Osteocyte (in vitro differentiated cells): ENCODE measurements around the gene SNX11. TPM values are rescaled to one million over a fixed set of nuclear protein-coding genes. Genes with fewer than 3 reads are reported as not detected.

Experiments
- DNase-seq: peaks from one replicate; pipeline ENCODE4 v3.0.0; 2021; ENCODE audit warnings: mixed read lengths; ENCODE audit not compliant: unreplicated experiment; ENCODE audit errors: extremely low spot score
- H3K27ac Mint-ChIP-seq: one replicate; pipeline ENCODE4 v1.8.0; 2021; ENCODE audit warnings: mild to moderate bottlenecking, mixed read lengths; ENCODE audit not compliant: unreplicated experiment
- H3K27me3 Mint-ChIP-seq: one replicate; pipeline ENCODE4 v1.8.0; 2021; ENCODE audit warnings: mixed read lengths; ENCODE audit not compliant: unreplicated experiment
- H3K36me3 Mint-ChIP-seq: one replicate; pipeline ENCODE4 v1.8.0; 2021; ENCODE audit warnings: mixed read lengths; ENCODE audit not compliant: unreplicated experiment
- H3K4me1 Mint-ChIP-seq: one replicate; pipeline ENCODE4 v1.8.0; 2021; ENCODE audit warnings: mixed read lengths; ENCODE audit not compliant: unreplicated experiment
- H3K4me3 Mint-ChIP-seq: one replicate; pipeline ENCODE4 v1.8.0; 2021; ENCODE audit warnings: mild to moderate bottlenecking, moderate library complexity, mixed read lengths; ENCODE audit not compliant: unreplicated experiment
- H3K9me3 Mint-ChIP-seq: one replicate; pipeline ENCODE4 v1.8.0; 2021; ENCODE audit warnings: mixed read lengths; ENCODE audit not compliant: unreplicated experiment
- long read RNA-seq: library from polyadenylated mRNA; unstranded; transcript quantifications from one replicate; pipeline ENCODE4 v2.0.0, GENCODE V29; 2021
- total RNA-seq: library from RNA; stranded (reverse); gene quantifications from 2 replicates; pipeline ENCODE4 v1.2.1, GENCODE V29; 2021
- TF ChIP-seq, protein P1 (sequence below): fragments of 200-600 bp; sonication (generic); IDR thresholded peaks from 2 replicates; pipeline ENCODE4 v1.5.0; 2021; ENCODE audit warnings: antibody characterized with exemption, mild to moderate bottlenecking, moderate library complexity

The SNX11 gene, protein sequence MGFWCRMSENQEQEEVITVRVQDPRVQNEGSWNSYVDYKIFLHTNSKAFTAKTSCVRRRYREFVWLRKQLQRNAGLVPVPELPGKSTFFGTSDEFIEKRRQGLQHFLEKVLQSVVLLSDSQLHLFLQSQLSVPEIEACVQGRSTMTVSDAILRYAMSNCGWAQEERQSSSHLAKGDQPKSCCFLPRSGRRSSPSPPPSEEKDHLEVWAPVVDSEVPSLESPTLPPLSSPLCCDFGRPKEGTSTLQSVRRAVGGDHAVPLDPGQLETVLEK
- 16.2 and 18.3 TPM in 2 replicates for total RNA-seq
- long read RNA-seq, transcript SNX11-201 (7 exons, 2,315 nt) = major isoform, 76 of 131 reads
- long read RNA-seq, transcript SNX11-202 (8 exons, 2,733 nt) = minor isoform, 9 of 131 reads
- long read RNA-seq, transcript SNX11-210 (7 exons, 1,282 nt) = minor isoform, 13 of 131 reads
- long read RNA-seq, partial matches to known transcripts = 8 of 131 reads
- long read RNA-seq, other reads (novel, unspliced or antisense) = 22 of 131 reads

DNA sequence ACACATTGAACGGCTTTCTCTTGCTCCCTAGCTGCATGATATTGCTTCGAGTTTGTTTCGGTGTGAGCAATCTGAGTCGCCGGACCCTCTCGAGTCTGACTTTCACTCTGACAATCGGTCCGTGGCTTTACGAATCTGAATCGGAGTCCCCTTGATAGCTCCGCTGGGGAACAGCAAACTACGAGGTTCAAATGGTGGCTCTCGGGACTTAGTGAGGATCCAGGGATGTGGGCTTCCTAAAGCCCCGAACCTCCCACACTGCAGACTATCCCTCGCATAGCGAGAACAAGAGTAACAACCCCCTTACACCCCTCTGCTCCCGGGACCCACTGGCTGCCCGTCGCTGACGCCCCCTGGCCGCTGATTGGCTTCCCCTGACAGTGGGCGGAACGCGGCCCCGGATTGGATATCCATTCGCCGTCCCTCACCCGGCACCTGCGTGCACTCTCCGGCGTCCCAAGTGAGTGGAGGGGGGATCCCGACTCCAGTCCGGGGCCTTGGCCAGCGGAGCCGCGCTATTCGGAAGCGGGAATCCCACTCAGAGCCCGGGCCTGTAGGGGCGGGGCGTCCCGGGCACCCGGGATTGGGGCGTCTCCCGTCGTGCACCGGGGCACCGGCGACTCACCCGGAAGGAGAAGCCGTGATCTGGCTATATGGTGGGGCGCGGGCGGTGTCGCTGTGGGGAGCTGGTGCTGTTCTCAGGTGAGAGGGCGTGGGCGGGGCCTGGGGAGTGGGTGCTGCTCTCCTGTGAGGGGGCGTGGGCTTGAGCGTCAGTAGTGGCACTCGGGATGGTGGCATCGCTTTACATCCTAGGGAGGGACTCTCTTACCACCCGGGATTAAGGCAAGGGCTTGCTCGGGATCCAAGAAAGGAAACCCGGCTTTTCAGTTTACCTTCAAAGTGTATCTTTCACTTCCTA, at the start of gene SNX11:
Gene SNX11, plus strand, starts transcription at position 630 of the 919 bp plus-strand sequence. CDS start 4,278 bp downstream, outside the sequence.
- Mint-ChIP-seq H3K27me3 (no peaks in the 10 kb centered on the region), H3K4me3 (peak within 1 kb of the TSS; percentile 96), H3K27ac (peak within 1 kb of the TSS; percentile 88), H3K9me3 (no peaks in the 10 kb centered on the region), H3K36me3 (peaks cover 3% of the 10 kb centered on the region), H3K4me1 (peaks cover 22% of the 10 kb centered on the region)
- peak; percentile 94 for DNase-seq
- TF ChIP-seq, protein P1, sequence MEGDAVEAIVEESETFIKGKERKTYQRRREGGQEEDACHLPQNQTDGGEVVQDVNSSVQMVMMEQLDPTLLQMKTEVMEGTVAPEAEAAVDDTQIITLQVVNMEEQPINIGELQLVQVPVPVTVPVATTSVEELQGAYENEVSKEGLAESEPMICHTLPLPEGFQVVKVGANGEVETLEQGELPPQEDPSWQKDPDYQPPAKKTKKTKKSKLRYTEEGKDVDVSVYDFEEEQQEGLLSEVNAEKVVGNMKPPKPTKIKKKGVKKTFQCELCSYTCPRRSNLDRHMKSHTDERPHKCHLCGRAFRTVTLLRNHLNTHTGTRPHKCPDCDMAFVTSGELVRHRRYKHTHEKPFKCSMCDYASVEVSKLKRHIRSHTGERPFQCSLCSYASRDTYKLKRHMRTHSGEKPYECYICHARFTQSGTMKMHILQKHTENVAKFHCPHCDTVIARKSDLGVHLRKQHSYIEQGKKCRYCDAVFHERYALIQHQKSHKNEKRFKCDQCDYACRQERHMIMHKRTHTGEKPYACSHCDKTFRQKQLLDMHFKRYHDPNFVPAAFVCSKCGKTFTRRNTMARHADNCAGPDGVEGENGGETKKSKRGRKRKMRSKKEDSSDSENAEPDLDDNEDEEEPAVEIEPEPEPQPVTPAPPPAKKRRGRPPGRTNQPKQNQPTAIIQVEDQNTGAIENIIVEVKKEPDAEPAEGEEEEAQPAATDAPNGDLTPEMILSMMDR = no peak

DNA sequence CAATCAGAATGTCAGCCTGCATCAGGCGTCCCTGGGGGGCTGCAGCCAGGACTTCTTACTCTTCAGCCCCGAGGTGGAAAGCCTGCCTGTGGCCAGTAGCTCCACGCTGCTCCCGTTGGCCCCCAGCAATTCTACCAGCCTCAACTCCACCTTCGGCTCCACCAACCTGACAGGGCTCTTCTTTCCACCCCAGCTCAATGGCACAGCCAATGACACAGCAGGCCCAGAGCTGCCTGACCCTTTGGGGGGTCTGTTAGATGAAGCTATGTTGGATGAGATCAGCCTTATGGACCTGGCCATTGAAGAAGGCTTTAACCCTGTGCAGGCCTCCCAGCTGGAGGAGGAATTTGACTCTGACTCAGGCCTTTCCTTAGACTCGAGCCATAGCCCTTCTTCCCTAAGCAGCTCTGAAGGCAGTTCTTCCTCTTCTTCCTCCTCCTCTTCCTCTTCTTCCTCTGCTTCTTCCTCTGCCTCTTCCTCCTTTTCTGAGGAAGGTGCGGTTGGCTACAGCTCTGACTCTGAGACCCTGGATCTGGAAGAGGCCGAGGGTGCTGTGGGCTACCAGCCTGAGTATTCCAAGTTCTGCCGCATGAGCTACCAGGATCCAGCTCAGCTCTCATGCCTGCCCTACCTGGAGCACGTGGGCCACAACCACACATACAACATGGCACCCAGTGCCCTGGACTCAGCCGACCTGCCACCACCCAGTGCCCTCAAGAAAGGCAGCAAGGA, 49.0 kb upstream of the SNX11 start:
- no peak for DNase-seq
- H3K36me3 Mint-ChIP-seq = peaks cover 52% of the 10 kb centered on the region
- H3K27ac Mint-ChIP-seq = peak overlapping the region; percentile 80
- H3K9me3 Mint-ChIP-seq = no peaks in the 10 kb centered on the region
- TF ChIP-seq, protein P1 = no peak
- no peak overlapping the region for H3K4me3 Mint-ChIP-seq
- peaks cover 38% of the 10 kb centered on the region for H3K4me1 Mint-ChIP-seq
- no peaks in the 10 kb centered on the region for H3K27me3 Mint-ChIP-seq

DNA sequence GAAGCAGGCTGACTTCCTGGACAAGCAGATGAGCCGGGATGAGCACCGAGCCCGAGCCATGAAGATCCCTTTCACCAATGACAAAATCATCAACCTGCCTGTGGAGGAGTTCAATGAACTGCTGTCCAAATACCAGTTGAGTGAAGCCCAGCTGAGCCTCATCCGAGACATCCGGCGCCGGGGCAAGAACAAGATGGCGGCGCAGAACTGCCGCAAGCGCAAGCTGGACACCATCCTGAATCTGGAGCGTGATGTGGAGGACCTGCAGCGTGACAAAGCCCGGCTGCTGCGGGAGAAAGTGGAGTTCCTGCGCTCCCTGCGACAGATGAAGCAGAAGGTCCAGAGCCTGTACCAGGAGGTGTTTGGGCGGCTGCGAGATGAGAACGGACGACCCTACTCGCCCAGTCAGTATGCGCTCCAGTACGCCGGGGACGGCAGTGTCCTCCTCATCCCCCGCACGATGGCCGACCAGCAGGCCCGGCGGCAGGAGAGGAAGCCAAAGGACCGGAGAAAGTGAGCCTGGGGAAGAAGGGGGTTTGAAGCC, 48.4 kb upstream of the SNX11 start:
- Mint-ChIP-seq H3K4me3 (no peak overlapping the region), H3K4me1 (peaks cover 31% of the 10 kb centered on the region), H3K36me3 (peaks cover 54% of the 10 kb centered on the region), H3K9me3 (no peaks in the 10 kb centered on the region), H3K27ac (peak overlapping the region; percentile 80), H3K27me3 (no peaks in the 10 kb centered on the region)
- TF ChIP-seq, protein P1 = no peak
- no peak for DNase-seq

DNA sequence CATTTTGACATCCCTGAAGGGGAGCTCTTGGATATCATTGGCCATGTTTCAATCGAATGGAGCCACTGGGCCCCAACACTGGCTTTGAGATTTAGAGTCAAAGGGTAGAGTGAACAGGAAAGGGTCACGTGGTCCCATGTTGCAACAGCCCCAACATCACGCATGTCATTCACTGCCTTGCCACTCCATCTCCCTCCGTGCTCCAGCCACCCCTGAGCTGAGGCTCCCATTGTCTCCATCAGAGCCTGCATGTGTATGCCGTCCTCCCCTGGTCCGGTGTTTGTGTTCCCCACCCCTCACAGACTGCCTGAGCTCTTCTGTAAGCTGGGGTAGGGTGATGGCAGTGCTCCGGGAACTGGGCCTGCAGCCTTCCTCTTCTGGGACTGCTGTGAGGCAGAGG, 47.3 kb upstream of the SNX11 start:
- H3K4me1 Mint-ChIP-seq = peaks cover 22% of the 10 kb centered on the region
- H3K36me3 Mint-ChIP-seq = peaks cover 62% of the 10 kb centered on the region
- H3K27me3 Mint-ChIP-seq = no peaks in the 10 kb centered on the region
- no peaks in the 10 kb centered on the region for H3K9me3 Mint-ChIP-seq
- DNase-seq = no peak
- H3K4me3 Mint-ChIP-seq = no peak overlapping the region
- H3K27ac Mint-ChIP-seq = peak overlapping the region; percentile 63
- TF ChIP-seq, protein P1 = no peak
